Loucy (cell line): ENCODE results near the gene PCGF2.

ENCODE experiments used
- H2AFZ ChIP-seq: fragments of 200-600 bp; sonication (generic); 2 replicates; pipeline ENCODE4 v1.6.0; 2016; ENCODE audit warnings: antibody characterized with exemption, mild to moderate bottlenecking, low read length, moderate library complexity
- H3F3A ChIP-seq: fragments of 200-600 bp; 2 replicates; pipeline ENCODE4 v1.6.0; 2016; ENCODE audit warnings: antibody characterized with exemption, low read depth, mild to moderate bottlenecking
- H3K27me3 ChIP-seq: fragments of 200-600 bp; sonication (generic); 2 replicates; pipeline ENCODE4 v1.6.1; 2014; ENCODE audit warnings: low read length, mild to moderate bottlenecking; ENCODE audit not compliant: insufficient read depth, poor library complexity, severe bottlenecking
- H3K36me3 ChIP-seq: fragments of 200-600 bp; sonication (generic); 2 replicates; pipeline ENCODE4 v1.6.1; 2016; ENCODE audit warnings: low read length; ENCODE audit not compliant: insufficient read depth
- H3K4me1 ChIP-seq: fragments of 200-600 bp; sonication (generic); 2 replicates; pipeline ENCODE4 v1.5.1; 2014; ENCODE audit warnings: low read length, mild to moderate bottlenecking; ENCODE audit not compliant: insufficient read depth, poor library complexity, severe bottlenecking
- H3K4me2 ChIP-seq: fragments of 200-600 bp; sonication (generic); 2 replicates; pipeline ENCODE4 v1.6.0; 2014; ENCODE audit warnings: antibody characterized with exemption, low read length, low read depth, mild to moderate bottlenecking; ENCODE audit not compliant: poor library complexity, severe bottlenecking
- H3K4me3 ChIP-seq: fragments of 200-600 bp; sonication (generic); 2 replicates; pipeline ENCODE4 v1.5.1; 2014; ENCODE audit warnings: low read length, mild to moderate bottlenecking, mixed read lengths; ENCODE audit not compliant: poor library complexity, severe bottlenecking
- H3K79me2 ChIP-seq: fragments of 200-600 bp; sonication (generic); 2 replicates; pipeline ENCODE4 v1.6.1; 2014; ENCODE audit warnings: low read length; ENCODE audit not compliant: insufficient read depth
- H3K9ac ChIP-seq: fragments of 200-600 bp; sonication (generic); 2 replicates; pipeline ENCODE4 v1.6.0; 2014; ENCODE audit warnings: mild to moderate bottlenecking, low read depth, low read length, moderate library complexity; ENCODE audit not compliant: poor library complexity, severe bottlenecking
- H3K9me2 ChIP-seq: fragments of 200-600 bp; sonication (generic); replicated peaks from 2 replicates; pipeline ENCODE4 v1.6.1; 2016; ENCODE audit warnings: low read depth, low read length, mixed read lengths
- H3K9me3 ChIP-seq: fragments of 200-600 bp; sonication (generic); 2 replicates; pipeline ENCODE4 v1.6.1; 2014; ENCODE audit warnings: mild to moderate bottlenecking, antibody characterized with exemption, low read length, low read depth; ENCODE audit not compliant: insufficient read depth
- H4K20me1 ChIP-seq: fragments of 200-600 bp; sonication (generic); 2 replicates; pipeline ENCODE4 v1.6.0; 2014; ENCODE audit warnings: antibody characterized with exemption, low read length, mild to moderate bottlenecking; ENCODE audit not compliant: insufficient read depth, poor library complexity, severe bottlenecking
- CTCF ChIP-seq: fragments of 200-600 bp; sonication (generic); conservative IDR thresholded peaks from 2 replicates; pipeline ENCODE4 v1.5.1; 2014; ENCODE audit warnings: mild to moderate bottlenecking, antibody characterized with exemption, low read length
- EZH2phosphoT487 ChIP-seq: fragments of 200-600 bp; IDR thresholded peaks from 2 replicates; pipeline ENCODE4 v1.6.1; 2018; ENCODE audit warnings: antibody characterized with exemption, mild to moderate bottlenecking, moderate library complexity, borderline replicate concordance

Gene PCGF2

GRCh38 chr17:38745545-38745944 is 2.6 kb downstream of the PCGF2 start:
- Histone ChIP-seq H3K36me3 (no peaks in the 10 kb centered on the region), H3K4me1 (peaks cover 61% of the 10 kb centered on the region), H3K79me2 (peaks cover 63% of the 10 kb centered on the region), H3K4me2 (peak overlapping the region; percentile 99), H3K9ac (peak overlapping the region; percentile 96), H4K20me1 (peaks cover 11% of the 10 kb centered on the region), H3K27me3 (no peaks in the 10 kb centered on the region), H3K4me3 (peak overlapping the region; percentile 97), H3K9me2 (no peaks in the 10 kb centered on the region), H3F3A (0 out of 2 replicates have a peak, but pooled peaks cover 3% of the 10 kb centered on the region), H3K9me3 (no peaks in the 10 kb centered on the region), H2AFZ (no peak overlapping the region)
- no peak for TF ChIP-seq EZH2phosphoT487
- no peak for TF ChIP-seq CTCF

- H3K36me3 ChIP-seq: no peaks in the 10 kb centered on the region; the same call in 1 of the 2 replicates
- H4K20me1 ChIP-seq: peaks cover 11% of the 10 kb centered on the region
- no peaks in the 10 kb centered on the region for H3K27me3 ChIP-seq
- H3F3A ChIP-seq: no peaks in the 10 kb centered on the region
- peak overlapping the region; percentile 22 for H3K4me3 ChIP-seq
- H3K79me2 ChIP-seq: peaks cover 64% of the 10 kb centered on the region
- no peaks in the 10 kb centered on the region for H3K9me2 ChIP-seq
- H3K4me1 ChIP-seq: peaks cover 51% of the 10 kb centered on the region
- H3K9me3 ChIP-seq: no peaks in the 10 kb centered on the region
- peak overlapping the region; percentile 61 for H3K4me2 ChIP-seq
- H3K9ac ChIP-seq: no peak overlapping the region
- no peak for TF ChIP-seq CTCF
- no peak overlapping the region for H2AFZ ChIP-seq
Observed at GRCh38 chr17:38743556-38744171, 4.5 kb downstream of the PCGF2 start.

GRCh38 chr17:38742411-38743308 is 5.5 kb downstream of the PCGF2 start:
- H3K79me2 ChIP-seq: peaks cover 64% of the 10 kb centered on the region
- TF ChIP-seq EZH2phosphoT487: no peak
- no peak for TF ChIP-seq CTCF
- H4K20me1 ChIP-seq: peaks cover 11% of the 10 kb centered on the region
- H3K4me3 ChIP-seq: peak overlapping the region; percentile 37
- no peaks in the 10 kb centered on the region for H3K27me3 ChIP-seq
- peaks cover 6% of the 10 kb centered on the region; the same call in 1 of the 2 replicates for H3K36me3 ChIP-seq
- H3K4me1 ChIP-seq: peaks cover 47% of the 10 kb centered on the region
- H3F3A ChIP-seq: no peaks in the 10 kb centered on the region
- H3K9me2 ChIP-seq: no peaks in the 10 kb centered on the region
- H3K9me3 ChIP-seq: no peaks in the 10 kb centered on the region
- H2AFZ ChIP-seq: no peak overlapping the region
- H3K9ac ChIP-seq: peak overlapping the region; percentile 38
- H3K4me2 ChIP-seq: peak overlapping the region; percentile 61
